Neural cell (in vitro differentiated cells): ENCODE measurements around the gene PPFIBP2.

Experiments used
- CTCF ChIP-seq: fragments of 450-650 bp; IDR thresholded peaks from 2 replicates; pipeline ENCODE4 v1.5.1; 2014; ENCODE audit warnings: antibody characterized with exemption, mild to moderate bottlenecking, moderate library complexity; ENCODE audit not compliant: poor library complexity, severe bottlenecking
- EP300 ChIP-seq: fragments of 450-650 bp; conservative IDR thresholded peaks from 2 replicates; pipeline ENCODE4 v1.6.1; 2014; ENCODE audit warnings: antibody characterized with exemption, mild to moderate bottlenecking, moderate library complexity; ENCODE audit not compliant: poor library complexity, severe bottlenecking
- EZH2 ChIP-seq: fragments of 200-600, 300-800 bp; shearing (Covaris generic), sonication (generic); IDR thresholded peaks from 2 replicates; pipeline ENCODE4 v1.6.1; 2014; ENCODE audit warnings: antibody characterized with exemption, low read length, borderline replicate concordance, mild to moderate bottlenecking; ENCODE audit not compliant: insufficient read depth, poor library complexity, severe bottlenecking
- TAF1 ChIP-seq: IDR thresholded peaks from 2 replicates; pipeline ENCODE4 v1.6.1; 2012; ENCODE audit warnings: low read depth

GRCh38 chr11:7605186-7605943 is 91.6 kb downstream of the PPFIBP2 start:
- TF ChIP-seq CTCF (no peak), EP300 (no peak), EZH2 (no peak), TAF1 (no peak)
